ENCODE results near the gene C19orf85.

Gene C19orf85

GRCh38 chr19:55447421-55448174 lies 17.0 kb downstream of the C19orf85 start:
- in situ Hi-C loops (cut with HindIII; ENCODE audit: low pct_ligation_motif_present, low sequenced_read_pairs) = no loop called here
- Histone ChIP-seq H3K4me3 (ENCODE audit: low read depth, low read length) (no peak overlapping the region), H3K27ac (no peak overlapping the region), H3K27me3 (replicated peaks) (peaks cover 31% of the 10 kb centered on the region), H3K36me3 (replicated peaks) (no peaks in the 10 kb centered on the region)
- DNase-seq = no peak
- TF ChIP-seq CTCF (IDR thresholded peaks at IDR 0.05; ENCODE audit: low read depth, low read length, missing control alignments) = no peak

GRCh38 chr19:55446060-55446459 lies 18.5 kb downstream of the C19orf85 start:
- no peak for DNase-seq
- Histone ChIP-seq H3K27me3 (replicated peaks) (peaks cover 28% of the 10 kb centered on the region), H3K36me3 (replicated peaks) (no peaks in the 10 kb centered on the region), H3K27ac (no peak overlapping the region), H3K4me3 (ENCODE audit: low read depth, low read length) (no peak overlapping the region)
- no peak for TF ChIP-seq CTCF (IDR thresholded peaks at IDR 0.05; ENCODE audit: low read depth, low read length, missing control alignments)
- in situ Hi-C loops (cut with HindIII; ENCODE audit: low pct_ligation_motif_present, low sequenced_read_pairs) = no loop called here

- Histone ChIP-seq H3K27ac (no peak overlapping the region), H3K27me3 (replicated peaks) (peaks cover 37% of the 10 kb centered on the region), H3K4me3 (ENCODE audit: low read depth, low read length) (no peak overlapping the region), H3K36me3 (replicated peaks) (no peaks in the 10 kb centered on the region)
- in situ Hi-C loops (cut with HindIII; ENCODE audit: low pct_ligation_motif_present, low sequenced_read_pairs) = no loop called here
- TF ChIP-seq CTCF (IDR thresholded peaks at IDR 0.05; ENCODE audit: low read depth, low read length, missing control alignments) = no peak
- DNase-seq = no peak
Observed at GRCh38 chr19:55444646-55445045, 19.9 kb downstream of the C19orf85 start.

GRCh38 chr19:55443824-55444480 lies 20.6 kb downstream of the C19orf85 start:
- no peak for TF ChIP-seq CTCF (IDR thresholded peaks at IDR 0.05; ENCODE audit: low read depth, low read length, missing control alignments)
- H3K27ac ChIP-seq = no peak overlapping the region
- no peak overlapping the region for H3K4me3 ChIP-seq (ENCODE audit: low read depth, low read length)
- no peaks in the 10 kb centered on the region for H3K36me3 ChIP-seq (replicated peaks)
- in situ Hi-C loops (cut with HindIII; ENCODE audit: low pct_ligation_motif_present, low sequenced_read_pairs) = no loop called here
- peaks cover 42% of the 10 kb centered on the region for H3K27me3 ChIP-seq (replicated peaks)
- DNase-seq = no peak

- in situ Hi-C loops (cut with HindIII; ENCODE audit: low pct_ligation_motif_present, low sequenced_read_pairs) = no loop called here
- Histone ChIP-seq H3K36me3 (replicated peaks) (no peaks in the 10 kb centered on the region), H3K27me3 (replicated peaks) (peaks cover 42% of the 10 kb centered on the region), H3K27ac (no peak within 1 kb of the TSS), H3K4me3 (ENCODE audit: low read depth, low read length) (no peak within 1 kb of the TSS)
- DNase-seq = no peak
- no peak for TF ChIP-seq CTCF (IDR thresholded peaks at IDR 0.05; ENCODE audit: low read depth, low read length, missing control alignments)
Observed at GRCh38 chr19:55443045-55443823, 21.3 kb downstream of the C19orf85 start, which contains the start of gene SHISA7. Gene SHISA7 (minus strand): TSS chr19:55443300. CDS start chr19:55442863, 437 bp downstream.
